GM18907 (cell line): ENCODE data around the gene OR2V1.

Experiments used
- ATAC-seq: cut with Tn5 transposase; IDR thresholded peaks from one replicate; pipeline ENCODE4 v1.9.1; 2021; ENCODE audit warnings: mild to moderate bottlenecking, moderate library complexity; ENCODE audit not compliant: unreplicated experiment

The OR2V1 gene

DNA sequence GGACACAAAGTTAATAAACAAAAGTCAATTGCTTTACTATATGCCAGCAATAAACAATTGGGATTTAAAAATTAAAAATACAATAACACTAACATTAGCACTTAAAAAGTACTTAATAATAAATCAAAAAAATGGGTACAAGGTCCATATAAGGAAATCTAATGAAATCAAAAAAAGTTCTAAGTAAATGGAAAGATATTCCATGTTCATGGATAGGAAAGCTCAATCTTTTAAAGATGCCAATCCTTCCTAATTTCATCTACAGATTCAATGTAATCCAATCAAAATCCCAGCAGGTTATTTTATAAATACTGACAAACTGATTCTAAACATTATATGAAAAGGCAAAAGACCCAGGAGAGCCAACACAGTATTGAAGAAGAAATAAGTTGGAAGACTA is 49.0 kb downstream of the OR2V1 start:
- ATAC-seq = no peak

DNA sequence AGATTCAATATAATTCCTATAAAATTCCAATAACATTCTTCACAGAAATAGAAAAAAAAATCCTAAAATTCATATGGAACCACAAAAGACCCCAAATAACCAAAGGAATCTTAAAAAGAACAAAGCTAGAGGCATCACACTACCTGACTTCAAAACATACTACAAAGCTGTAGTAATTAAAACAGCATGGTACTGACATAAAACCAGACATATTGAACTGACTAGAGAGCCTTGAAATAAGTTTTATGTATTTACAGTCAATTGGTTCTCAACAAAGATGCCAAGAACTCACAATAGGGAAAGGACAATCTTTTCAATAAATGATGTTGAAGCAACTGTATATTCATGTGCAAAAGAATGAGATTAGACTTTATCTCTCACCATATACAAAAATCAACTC is 54.0 kb downstream of the OR2V1 start:
- no peak for ATAC-seq
